ENCODE results near the gene PILRA.
"Not testable (repeated sequence)": the region's sequence is repeated elsewhere in the genome, so short reads cannot be mapped to it uniquely, and the experiment has no call there.

Gene PILRA

DNA sequence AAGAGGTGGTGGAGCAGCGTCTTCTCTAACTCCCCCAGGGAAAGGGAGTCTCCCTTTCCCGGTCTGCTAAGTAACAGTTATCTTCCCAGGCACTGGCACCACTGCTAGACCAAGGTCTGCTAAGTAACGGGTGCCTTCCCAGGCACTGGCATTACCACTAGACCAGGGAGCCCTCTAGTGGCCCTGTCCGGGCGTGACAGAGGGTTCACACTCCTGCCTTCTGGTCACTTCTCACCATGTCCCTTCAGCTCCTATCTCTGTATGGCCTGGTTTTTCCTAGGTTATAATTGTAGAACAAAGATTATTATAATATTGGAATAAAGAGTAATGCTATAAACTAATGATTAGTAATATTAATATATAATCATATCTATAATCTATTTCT is 28.0 kb upstream of the PILRA start:
- H3K9me3 ChIP-seq; H3K4me3 ChIP-seq; H3K27me3 ChIP-seq; H3K4me1 ChIP-seq; intact Hi-C loops (cut with DNase I; ENCODE audit: low total_unique reads); H3K27ac ChIP-seq: not testable (repeated sequence)
- TF ChIP-seq, protein P1, sequence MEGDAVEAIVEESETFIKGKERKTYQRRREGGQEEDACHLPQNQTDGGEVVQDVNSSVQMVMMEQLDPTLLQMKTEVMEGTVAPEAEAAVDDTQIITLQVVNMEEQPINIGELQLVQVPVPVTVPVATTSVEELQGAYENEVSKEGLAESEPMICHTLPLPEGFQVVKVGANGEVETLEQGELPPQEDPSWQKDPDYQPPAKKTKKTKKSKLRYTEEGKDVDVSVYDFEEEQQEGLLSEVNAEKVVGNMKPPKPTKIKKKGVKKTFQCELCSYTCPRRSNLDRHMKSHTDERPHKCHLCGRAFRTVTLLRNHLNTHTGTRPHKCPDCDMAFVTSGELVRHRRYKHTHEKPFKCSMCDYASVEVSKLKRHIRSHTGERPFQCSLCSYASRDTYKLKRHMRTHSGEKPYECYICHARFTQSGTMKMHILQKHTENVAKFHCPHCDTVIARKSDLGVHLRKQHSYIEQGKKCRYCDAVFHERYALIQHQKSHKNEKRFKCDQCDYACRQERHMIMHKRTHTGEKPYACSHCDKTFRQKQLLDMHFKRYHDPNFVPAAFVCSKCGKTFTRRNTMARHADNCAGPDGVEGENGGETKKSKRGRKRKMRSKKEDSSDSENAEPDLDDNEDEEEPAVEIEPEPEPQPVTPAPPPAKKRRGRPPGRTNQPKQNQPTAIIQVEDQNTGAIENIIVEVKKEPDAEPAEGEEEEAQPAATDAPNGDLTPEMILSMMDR (IDR thresholded peaks at IDR 0.05) = peak; percentile 27 to 44
- peaks cover 23 to 76% (median 51%) of the 10 kb centered on the region in 3 donors for H3K36me3 ChIP-seq
- DNase-seq = peak; percentile 84

DNA sequence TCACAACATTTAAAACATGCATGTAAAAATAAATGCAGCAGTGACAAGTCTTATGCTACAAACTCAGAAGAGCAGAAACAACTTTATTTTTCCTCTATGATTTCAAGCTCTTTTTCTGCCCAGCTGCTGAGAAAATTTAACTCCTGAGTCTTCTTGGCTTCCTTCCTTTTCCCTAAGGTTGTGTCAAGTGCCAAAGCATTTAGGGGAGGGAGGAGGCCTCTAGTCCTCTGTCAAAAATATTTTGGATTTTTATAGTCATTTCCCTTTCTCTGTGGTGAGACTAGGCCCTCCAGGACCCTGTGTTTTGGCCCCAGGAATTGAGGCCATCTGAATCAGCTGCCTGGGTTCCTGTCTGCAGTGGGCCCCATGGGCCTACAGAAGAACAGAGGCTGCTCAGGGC is 26.4 kb upstream of the PILRA start:
- intact Hi-C loops (cut with DNase I; ENCODE audit: low total_unique reads) = no loop called here
- no peak for DNase-seq
- Histone ChIP-seq H3K4me3 (no peak overlapping the region), H3K27ac (no peak overlapping the region), H3K36me3 (peaks cover 26 to 82% (median 63%) of the 10 kb centered on the region in 3 donors), H3K4me1 (peaks cover 0 to 5% (median 4%) of the 10 kb centered on the region in 4 donors), H3K9me3 (no peaks in the 10 kb centered on the region), H3K27me3 (no peaks in the 10 kb centered on the region)
- TF ChIP-seq, protein P1 (IDR thresholded peaks at IDR 0.05) = no peak

DNA sequence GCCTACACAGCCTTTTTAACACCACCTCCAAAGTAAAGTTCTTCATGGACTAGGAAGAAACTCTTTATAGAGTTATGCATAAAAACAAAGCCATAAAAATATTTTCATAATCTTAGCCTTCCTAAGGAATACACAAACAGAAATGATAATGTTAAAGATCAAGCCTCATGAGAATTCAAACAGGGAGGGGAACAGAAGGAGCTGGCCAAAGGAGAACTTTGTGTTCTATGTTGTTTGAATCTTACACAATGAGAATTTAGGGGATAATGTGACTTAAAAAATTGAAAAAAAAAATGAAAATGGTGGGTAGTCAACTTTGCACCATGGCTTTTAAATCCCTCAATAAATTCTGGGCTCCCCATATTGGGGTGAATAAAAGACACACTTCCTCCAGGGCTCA is 24.5 kb upstream of the PILRA start:
- DNase-seq = no peak
- Histone ChIP-seq H3K4me1 (peaks cover 0 to 5% (median 4%) of the 10 kb centered on the region in 4 donors), H3K4me3 (no peak overlapping the region), H3K27me3 (no peaks in the 10 kb centered on the region), H3K36me3 (peaks cover 41 to 86% (median 73%) of the 10 kb centered on the region in 3 donors), H3K27ac (no peak overlapping the region), H3K9me3 (no peaks in the 10 kb centered on the region)
- TF ChIP-seq, protein P1 (IDR thresholded peaks at IDR 0.05) = no peak
- intact Hi-C loops (cut with DNase I; ENCODE audit: low total_unique reads) = no loop called here

DNA sequence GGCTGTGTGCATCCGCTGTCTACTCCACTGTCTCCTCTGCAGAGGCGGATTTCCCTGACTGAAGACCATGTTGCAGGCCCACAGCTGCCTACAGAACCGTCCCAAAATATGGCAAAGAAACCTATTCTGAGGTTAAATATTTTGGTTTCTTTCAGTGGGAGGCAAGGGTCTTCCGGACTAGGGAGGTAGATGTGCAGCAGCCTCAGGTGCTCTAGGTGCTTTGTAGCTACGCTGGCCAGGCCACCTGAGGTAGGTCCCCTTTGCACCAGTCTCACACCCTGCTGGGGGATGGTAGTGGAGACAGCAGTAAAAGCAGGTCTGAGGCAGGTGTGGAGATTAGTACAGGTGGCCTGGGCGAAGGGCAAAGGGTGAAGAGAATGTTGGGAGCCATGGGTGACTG is 23.5 kb upstream of the PILRA start:
- TF ChIP-seq, protein P1 (IDR thresholded peaks at IDR 0.05) = no peak
- intact Hi-C loops (cut with DNase I; ENCODE audit: low total_unique reads) = no loop called here
- no peak overlapping the region for H3K27ac ChIP-seq
- no peaks in the 10 kb centered on the region for H3K27me3 ChIP-seq
- DNase-seq = no peak
- no peaks in the 10 kb centered on the region for H3K9me3 ChIP-seq
- peaks cover 51 to 91% (median 82%) of the 10 kb centered on the region in 3 donors for H3K36me3 ChIP-seq
- H3K4me3 ChIP-seq = no peak overlapping the region
- H3K4me1 ChIP-seq = peaks cover 0 to 2% (median 1%) of the 10 kb centered on the region in 4 donors

DNA sequence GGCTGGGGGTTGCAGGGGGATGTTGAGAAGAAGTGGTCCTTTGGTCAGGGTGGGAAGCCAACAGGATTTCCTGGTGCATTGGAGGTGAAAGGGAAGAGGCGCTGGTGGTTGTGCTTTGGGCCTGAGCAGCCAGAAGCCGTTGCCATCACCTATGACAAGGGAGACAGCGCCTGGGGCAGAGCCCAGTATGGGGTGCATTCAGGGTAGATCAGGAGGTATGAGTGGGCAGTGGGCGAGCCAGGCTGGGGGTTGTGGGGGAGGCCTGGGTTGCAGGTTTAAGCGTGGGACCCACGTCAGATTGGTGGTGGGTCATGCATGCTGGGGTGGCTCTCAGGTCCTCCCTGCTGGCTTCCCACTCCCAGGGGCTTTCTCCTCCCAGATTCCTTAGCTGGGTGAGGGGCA is 21.6 kb upstream of the PILRA start:
- H3K9me3 ChIP-seq = no peaks in the 10 kb centered on the region
- H3K27me3 ChIP-seq = no peaks in the 10 kb centered on the region
- DNase-seq = no peak
- no peak overlapping the region for H3K4me3 ChIP-seq
- H3K36me3 ChIP-seq = peaks cover 68 to 98% (median 93%) of the 10 kb centered on the region in 3 donors
- TF ChIP-seq, protein P1 (IDR thresholded peaks at IDR 0.05) = no peak
- intact Hi-C loops (cut with DNase I; ENCODE audit: low total_unique reads) = no loop called here
- H3K4me1 ChIP-seq = no peaks in the 10 kb centered on the region
- H3K27ac ChIP-seq = no peak overlapping the region

DNA sequence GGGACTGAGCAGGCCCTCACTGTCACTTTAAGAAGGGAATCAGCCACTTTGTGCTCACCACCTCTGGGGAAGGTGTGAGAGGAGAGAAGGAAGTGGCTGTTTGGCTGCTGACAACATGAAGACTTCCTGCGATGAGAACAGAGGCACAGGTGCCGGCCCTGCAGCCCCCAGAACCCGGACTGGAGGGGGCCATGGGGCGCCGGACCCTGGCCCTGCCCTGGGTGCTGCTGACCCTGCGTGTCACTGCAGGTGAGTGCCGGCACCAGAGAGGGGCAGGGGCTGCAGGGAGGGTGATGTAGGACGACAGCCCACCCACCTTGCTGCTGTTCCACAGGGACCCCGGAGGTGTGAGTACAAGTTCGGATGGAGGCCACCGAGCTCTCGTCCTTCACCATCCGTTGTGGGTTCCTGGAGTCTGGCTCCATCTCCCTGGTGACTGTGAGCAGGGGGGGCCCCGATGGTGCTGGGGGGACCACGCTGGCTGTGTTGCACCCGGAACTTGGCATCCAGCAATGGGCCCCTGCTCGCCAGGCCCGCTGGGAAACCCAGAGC is 21.0 kb upstream of the PILRA start:
- H3K27ac ChIP-seq; H3K9me3 ChIP-seq; H3K4me1 ChIP-seq; intact Hi-C loops (cut with DNase I; ENCODE audit: low total_unique reads); H3K27me3 ChIP-seq; DNase-seq; H3K4me3 ChIP-seq: not testable (repeated sequence)
- peaks cover 68 to 98% (median 93%) of the 10 kb centered on the region in 3 donors for H3K36me3 ChIP-seq
